SU-DHL-6 (cell line): ENCODE measurements around the gene ZNF154.

ENCODE experiments used
- H2AFZ ChIP-seq: fragments of 200-600 bp; sonication (generic); 2 replicates; pipeline ENCODE4 v1.6.1; 2014; ENCODE audit warnings: low read depth, mild to moderate bottlenecking, moderate library complexity, mixed read lengths, antibody characterized with exemption, low read length; ENCODE audit not compliant: severe bottlenecking
- H3F3A ChIP-seq: fragments of 200-600 bp; shearing (Covaris generic); 2 replicates; pipeline ENCODE4 v1.6.0; 2016; ENCODE audit warnings: antibody characterized with exemption, mild to moderate bottlenecking; ENCODE audit not compliant: insufficient read depth
- H3K27ac ChIP-seq: fragments of 200-600 bp; sonication (generic); 2 replicates; pipeline ENCODE4 v1.5.1; 2016; ENCODE audit warnings: low read depth, mild to moderate bottlenecking, low read length, moderate library complexity, mixed read lengths
- H3K27me3 ChIP-seq: fragments of 200-600 bp; sonication (generic), shearing (Covaris generic); 2 replicates; pipeline ENCODE4 v1.6.0; 2014; ENCODE audit warnings: mild to moderate bottlenecking, low read length
- H3K36me3 ChIP-seq: fragments of 200-600 bp; sonication (generic); 2 replicates; pipeline ENCODE4 v1.6.1; 2014; ENCODE audit warnings: mild to moderate bottlenecking, low read length, mixed read lengths
- H3K4me2 ChIP-seq: fragments of 300-600, 200-600 bp; shearing (Covaris generic), sonication (generic); 2 replicates; pipeline ENCODE4 v1.6.0; 2014; ENCODE audit warnings: low read length, low read depth, mild to moderate bottlenecking; ENCODE audit not compliant: poor library complexity, severe bottlenecking
- H3K4me3 ChIP-seq: fragments of 200-600 bp; sonication (generic); 2 replicates; pipeline ENCODE4 v1.5.1; 2014; ENCODE audit warnings: antibody characterized with exemption, low read length, mild to moderate bottlenecking, mixed read lengths; ENCODE audit not compliant: insufficient read depth, poor library complexity, severe bottlenecking
- H3K79me2 ChIP-seq: fragments of 200-600 bp; sonication (generic); 2 replicates; pipeline ENCODE4 v1.6.1; 2014; ENCODE audit warnings: mild to moderate bottlenecking, low read length, moderate library complexity; ENCODE audit not compliant: insufficient read depth
- H3K9ac ChIP-seq: fragments of 200-600 bp; sonication (generic); 2 replicates; pipeline ENCODE4 v1.7.0; 2014; ENCODE audit warnings: mild to moderate bottlenecking, low read length
- H3K9me2 ChIP-seq: fragments of 200-600 bp; sonication (generic); replicated peaks from 2 replicates; pipeline ENCODE4 v1.6.1; 2014; ENCODE audit warnings: low read length; ENCODE audit not compliant: insufficient read depth
- H3K9me3 ChIP-seq: fragments of 200-600 bp; sonication (generic); 2 replicates; pipeline ENCODE4 v1.6.1; 2014; ENCODE audit warnings: low read length, mixed read lengths; ENCODE audit not compliant: insufficient read depth
- H4K20me1 ChIP-seq: fragments of 200-600 bp; sonication (generic); 2 replicates; pipeline ENCODE4 v1.6.1; 2014; ENCODE audit warnings: low read depth, mild to moderate bottlenecking, antibody characterized with exemption, low read length, moderate library complexity, mixed read lengths
- CTCF ChIP-seq: fragments of 200-600 bp; sonication (generic); IDR thresholded peaks from one replicate; pipeline ENCODE4 v1.5.1; 2017; ENCODE audit warnings: antibody characterized with exemption, mild to moderate bottlenecking, low read length, moderate library complexity; ENCODE audit not compliant: insufficient read depth, poor library complexity, severe bottlenecking
- EZH2phosphoT487 ChIP-seq: fragments of 200-600 bp; sonication (generic), shearing (Covaris generic); conservative IDR thresholded peaks from 2 replicates; pipeline ENCODE4 v1.6.1; 2018; ENCODE audit warnings: mild to moderate bottlenecking, antibody characterized with exemption, low read length, moderate library complexity, mixed read lengths

The ZNF154 gene

GRCh38 chr19:57648331-57649003 is 60.5 kb downstream of the ZNF154 start:
- H3K79me2 ChIP-seq, result no peaks in the 10 kb centered on the region
- no peak overlapping the region for H3K9ac ChIP-seq
- H4K20me1 ChIP-seq, result no peaks in the 10 kb centered on the region
- H2AFZ ChIP-seq, result no peak overlapping the region
- H3K27me3 ChIP-seq, result no peaks in the 10 kb centered on the region
- no peaks in the 10 kb centered on the region for H3F3A ChIP-seq
- no peak for TF ChIP-seq CTCF
- TF ChIP-seq EZH2phosphoT487, result no peak
- H3K36me3 ChIP-seq, result no peaks in the 10 kb centered on the region
- H3K4me2 ChIP-seq, result no peak overlapping the region
- H3K9me3 ChIP-seq, result no peaks in the 10 kb centered on the region
- no peaks in the 10 kb centered on the region for H3K9me2 ChIP-seq
- H3K4me3 ChIP-seq, result no peak overlapping the region
- H3K27ac ChIP-seq, result no peak overlapping the region
